Activated CD8-positive, alpha-beta memory T cell treated with anti-CD3 and anti-CD28 coated beads, Interleukin-2, amount 50 U/mL, for 24 hours (primary cell): ENCODE data around the gene SERPINA12.

Experiments used
- DNase-seq: peaks from one replicate; pipeline ENCODE4 v3.0.0-alpha.2; 2020; ENCODE audit errors: extremely low read depth

The SERPINA12 gene, protein sequence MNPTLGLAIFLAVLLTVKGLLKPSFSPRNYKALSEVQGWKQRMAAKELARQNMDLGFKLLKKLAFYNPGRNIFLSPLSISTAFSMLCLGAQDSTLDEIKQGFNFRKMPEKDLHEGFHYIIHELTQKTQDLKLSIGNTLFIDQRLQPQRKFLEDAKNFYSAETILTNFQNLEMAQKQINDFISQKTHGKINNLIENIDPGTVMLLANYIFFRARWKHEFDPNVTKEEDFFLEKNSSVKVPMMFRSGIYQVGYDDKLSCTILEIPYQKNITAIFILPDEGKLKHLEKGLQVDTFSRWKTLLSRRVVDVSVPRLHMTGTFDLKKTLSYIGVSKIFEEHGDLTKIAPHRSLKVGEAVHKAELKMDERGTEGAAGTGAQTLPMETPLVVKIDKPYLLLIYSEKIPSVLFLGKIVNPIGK

DNA sequence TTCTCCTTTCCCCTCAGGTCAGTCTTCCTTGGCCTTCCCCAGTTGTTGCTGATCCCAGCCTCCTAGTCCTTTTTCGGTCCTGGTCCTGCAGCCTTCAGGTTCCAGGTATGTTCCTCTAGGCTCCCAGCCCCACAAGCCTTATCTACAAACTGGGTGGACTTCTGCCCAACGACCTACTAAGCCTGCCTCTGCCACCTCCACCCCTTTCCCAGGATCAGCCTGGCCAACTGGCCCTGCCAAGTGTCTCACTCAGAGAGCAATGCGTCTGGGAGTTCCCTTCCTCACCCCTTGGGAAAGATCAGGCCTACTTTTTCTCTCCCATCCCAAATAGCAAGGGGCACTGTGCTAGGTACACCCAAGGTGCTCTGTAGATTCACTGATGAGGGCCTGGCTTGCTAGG is at the start of gene SERPINA12:
TSS of gene SERPINA12 (minus strand) at position 114 of the 400 bp plus-strand sequence. CDS start 11,072 bp downstream, outside the sequence.
- DNase-seq: no peak

DNA sequence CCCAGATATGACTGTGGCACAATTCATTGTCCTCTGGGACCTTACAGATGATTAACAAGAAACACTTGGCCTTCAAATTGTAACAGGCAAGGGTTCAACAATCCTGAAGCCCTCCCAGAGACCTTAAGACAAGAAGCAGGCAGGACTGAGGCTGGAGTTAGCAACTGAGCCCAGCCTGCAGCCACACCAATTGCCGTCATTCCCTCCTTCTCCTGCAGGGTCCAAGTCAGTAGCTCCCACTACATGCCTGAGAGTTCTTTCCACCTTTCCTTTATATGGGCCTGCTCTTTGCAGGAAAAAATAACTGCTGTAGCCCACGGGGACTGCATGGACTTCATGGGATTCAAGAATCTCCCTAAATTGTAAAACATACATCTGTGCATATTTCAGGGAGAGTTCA is 49.6 kb upstream of the SERPINA12 start:
- no peak for DNase-seq

DNA sequence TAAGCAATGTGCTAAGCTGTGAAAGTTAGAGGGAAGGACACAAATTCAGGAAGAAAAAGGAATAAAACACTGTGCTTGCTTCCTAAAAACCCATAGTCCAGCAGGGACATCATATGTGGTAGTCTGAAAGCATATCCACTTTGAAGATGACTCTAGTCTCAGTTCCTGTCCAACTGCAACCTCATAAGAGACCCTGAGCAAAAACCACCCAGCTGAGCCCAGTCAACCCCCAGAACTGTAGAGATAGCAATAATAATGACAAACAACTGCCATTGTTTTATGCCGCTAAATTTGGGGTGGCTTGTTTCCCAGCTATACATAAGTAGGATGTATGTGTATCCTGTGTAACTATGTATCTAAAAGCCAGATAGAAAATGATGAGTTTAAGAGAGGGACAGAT is 48.1 kb upstream of the SERPINA12 start:
- no peak for DNase-seq

DNA sequence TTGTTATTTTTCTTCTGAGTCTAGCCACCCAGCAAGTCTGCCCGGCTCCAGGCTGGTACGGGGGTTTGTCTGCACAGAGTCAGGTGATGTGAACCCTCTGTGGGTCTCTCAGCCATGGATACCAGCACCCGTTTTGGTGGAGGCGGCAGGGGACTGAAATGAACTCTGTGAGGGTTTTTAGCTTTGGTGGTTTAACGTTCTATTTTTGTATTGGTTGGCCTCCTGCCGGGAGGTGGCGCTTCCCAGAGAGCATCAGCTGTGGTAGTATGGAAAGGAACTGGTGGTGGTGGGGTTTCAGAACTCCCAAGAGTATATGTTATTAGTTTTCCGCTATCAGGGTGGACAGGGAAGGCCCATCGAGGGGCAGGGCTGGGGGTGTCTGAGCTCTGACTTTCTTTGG is 46.7 kb upstream of the SERPINA12 start:
- no peak for DNase-seq

DNA sequence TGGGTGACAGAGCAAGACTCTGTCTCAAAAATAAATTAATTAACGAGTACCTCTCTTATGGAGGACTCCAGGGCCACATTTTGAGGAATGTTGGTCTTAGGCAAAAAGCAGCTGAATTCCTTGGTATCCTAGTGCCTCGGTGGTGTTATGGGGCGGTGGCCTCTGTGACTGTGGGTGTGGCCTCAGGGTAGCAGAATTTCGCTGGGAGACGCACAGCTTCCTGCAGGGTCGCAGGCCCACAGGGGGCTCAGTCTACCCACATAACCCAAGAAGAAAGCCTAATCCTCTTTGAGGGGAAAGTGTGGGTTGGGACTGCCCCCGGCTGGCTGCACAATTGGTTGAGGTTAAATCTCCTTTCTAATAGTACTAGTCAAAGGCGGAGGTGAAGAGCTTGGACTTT is 40.8 kb upstream of the SERPINA12 start:
- DNase-seq: no peak

DNA sequence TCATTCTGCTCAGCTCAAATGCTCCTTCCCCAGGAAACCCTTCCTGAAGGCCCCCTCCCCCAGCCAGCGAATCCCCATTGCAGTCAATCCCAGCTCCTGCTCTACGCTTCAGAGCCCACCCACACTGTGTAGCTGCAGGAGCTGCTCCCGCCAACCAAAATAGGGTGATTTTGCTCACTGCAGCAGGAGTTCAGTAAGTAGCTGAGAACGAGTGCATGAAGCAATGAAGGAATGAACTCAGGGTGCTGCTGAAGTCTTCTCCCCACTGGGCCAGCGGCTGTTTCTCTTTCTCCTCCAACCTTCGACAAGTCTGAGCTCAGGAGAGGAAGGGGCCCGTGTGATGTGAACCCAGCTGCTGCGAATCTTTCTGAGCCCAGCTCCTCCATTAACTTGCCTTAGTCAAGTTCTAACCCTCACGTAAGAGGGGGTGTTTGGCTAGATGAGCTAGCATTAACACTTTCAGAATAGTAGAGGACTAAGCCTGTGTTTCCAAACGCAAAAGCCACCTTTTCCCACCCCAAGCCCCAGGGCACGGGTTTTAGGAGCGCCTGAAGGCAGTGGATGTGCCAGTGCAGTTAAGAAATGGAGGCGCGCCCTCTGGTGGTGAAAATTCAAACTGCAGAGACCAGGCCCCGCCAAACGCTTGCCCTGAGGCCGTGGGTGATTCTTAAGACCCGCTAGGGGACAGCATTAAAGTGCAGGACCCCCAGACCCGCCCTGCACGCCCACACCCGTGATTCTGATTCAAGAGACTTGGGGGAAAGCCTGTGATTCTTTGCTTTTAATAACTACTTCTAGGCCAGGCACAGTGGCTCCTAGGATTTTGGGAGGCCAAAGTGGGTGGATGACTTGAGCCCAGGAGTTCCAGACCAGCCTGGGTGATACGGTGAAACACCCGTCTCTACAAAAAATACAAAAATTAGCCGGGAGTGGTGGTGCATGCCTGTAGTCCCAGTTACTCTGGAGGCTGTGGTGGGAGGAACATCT is 40.0 kb upstream of the SERPINA12 start:
- DNase-seq: peak; percentile 42

DNA sequence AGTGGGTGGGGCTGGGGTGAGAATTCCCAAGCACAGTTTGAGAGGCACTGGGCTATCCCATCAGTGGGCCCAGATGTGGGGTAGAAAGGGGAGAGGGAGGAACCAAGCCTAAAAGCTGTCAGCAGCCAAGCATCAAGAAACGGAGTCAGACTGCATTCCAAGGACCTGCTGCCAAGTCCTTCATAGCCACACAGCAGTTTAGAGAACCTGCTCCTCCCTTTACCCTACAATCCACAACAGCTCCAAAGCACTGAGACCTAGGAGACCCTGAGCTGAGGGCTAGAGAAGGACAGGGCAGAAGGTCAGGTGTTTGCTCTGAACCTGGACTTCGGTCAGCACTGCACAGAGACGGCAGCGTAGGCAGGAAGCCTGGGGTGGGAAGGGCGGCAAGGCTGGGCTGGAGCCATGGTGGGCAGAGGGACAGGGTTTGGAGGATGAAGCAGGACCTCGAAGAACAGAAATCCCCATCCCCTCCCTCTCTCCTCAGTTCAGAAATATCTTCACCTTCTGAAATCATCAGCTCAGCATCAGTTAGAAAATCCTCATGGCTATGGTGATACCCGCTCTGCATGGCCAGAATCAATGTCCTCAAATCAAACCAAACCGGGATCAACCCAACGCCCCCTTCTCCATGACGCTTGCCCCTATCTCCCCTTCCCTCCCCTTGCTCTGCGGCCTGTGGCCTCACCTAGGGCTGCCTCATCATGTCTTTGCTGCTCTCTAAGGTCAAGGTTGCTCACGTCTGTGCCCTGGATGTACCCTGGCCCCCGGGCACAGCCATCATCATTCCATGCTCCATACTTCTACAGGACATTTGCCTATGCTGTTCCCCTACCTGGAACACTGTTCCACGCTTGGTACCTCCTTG is 39.1 kb upstream of the SERPINA12 start:
- no peak for DNase-seq

DNA sequence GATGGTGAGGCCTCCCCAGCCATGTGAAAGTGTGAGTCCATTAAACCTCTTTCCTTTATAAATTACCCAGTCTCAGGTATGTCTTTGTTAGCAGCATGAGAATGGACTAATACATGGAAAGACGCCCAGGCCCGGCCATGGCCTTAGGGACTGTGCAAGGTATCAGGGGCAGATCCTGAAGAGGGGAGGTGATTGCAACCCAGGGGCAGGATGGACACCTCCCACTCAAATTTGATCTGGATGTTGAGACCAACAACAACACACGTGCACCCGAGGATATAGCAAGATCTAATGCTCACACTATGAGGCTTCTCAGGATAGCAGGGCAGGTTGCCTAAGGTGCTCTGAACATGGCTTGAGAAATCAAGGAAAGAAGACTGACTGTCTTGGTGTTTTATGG is 38.5 kb upstream of the SERPINA12 start:
- no peak for DNase-seq

DNA sequence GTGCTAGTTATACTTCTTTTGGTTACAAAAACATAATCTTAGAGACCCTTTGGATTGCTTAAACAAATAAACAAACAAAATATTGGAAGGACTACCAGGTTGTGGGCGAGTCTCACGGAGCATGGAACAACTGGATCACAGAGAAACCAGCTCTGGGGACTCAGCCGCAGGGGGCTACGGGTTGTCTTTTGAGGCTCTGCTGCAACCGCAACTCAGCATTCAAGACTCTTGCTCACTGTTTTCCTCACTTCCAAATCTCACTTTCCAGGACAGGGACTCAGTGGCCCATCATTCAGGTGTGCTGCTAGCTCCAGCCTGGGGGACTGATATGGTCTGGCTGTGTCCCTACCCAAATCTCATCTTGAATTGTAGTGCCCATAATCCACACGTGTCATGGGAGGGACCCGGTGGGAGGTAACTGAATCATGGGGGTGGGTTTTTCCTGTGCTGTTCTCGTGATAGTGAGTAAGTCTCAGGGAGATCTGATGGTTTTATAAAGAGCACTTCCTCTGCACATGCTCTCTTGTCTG is 37.9 kb upstream of the SERPINA12 start:
- no peak for DNase-seq

DNA sequence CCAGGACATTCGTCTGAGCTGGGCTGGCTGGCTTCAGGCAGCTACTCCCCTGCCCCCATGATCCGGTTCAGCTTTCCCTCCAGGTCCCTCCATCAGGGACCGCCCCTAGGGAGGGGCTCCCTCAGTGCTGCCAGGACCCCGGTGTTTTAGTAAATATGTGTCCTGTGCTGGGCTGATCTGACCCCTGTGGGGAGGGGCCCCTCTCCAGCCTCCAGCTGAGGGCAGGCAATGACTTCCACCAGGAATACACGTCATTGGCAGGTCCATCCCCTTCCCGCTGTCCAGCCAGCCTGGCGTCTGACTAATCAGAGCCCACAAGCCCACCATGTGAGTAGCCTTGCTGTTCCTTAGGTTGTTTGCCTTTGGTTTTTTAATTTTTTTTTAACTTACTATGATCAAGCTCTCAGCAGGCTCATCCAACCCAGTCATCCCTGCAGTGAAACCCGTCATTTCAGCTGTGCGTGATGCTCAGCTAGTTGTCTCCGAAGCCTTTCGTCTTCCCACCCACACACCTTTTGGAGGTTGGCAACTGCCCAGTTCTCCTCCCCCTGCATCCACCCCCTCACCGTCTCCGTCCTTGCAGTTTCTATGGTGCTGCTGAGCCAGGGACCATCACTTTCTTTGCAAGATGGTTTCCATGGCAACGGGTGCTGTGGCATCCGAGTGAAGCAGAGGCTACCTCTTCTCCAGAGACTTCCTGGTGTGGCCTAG is 36.0 kb upstream of the SERPINA12 start:
- no peak for DNase-seq

DNA sequence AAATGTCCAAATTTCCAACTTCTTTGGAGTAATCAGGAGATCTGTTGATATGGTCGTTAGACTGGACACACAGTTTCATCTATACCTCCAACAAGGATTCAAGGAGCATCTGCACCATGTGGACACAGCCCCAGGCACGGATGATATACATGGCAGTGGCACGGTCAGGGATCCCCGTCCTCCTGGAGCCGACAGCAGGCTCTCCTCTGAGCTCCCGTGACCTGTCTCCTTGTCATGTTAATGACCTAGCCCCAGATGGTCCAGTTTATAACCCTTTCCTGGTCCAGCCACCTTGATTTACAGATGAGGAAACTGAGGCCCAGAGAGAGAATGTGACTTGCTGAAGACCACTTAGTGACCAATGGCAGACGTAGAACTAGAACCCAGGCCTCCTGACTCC is 35.5 kb upstream of the SERPINA12 start:
- no peak for DNase-seq

DNA sequence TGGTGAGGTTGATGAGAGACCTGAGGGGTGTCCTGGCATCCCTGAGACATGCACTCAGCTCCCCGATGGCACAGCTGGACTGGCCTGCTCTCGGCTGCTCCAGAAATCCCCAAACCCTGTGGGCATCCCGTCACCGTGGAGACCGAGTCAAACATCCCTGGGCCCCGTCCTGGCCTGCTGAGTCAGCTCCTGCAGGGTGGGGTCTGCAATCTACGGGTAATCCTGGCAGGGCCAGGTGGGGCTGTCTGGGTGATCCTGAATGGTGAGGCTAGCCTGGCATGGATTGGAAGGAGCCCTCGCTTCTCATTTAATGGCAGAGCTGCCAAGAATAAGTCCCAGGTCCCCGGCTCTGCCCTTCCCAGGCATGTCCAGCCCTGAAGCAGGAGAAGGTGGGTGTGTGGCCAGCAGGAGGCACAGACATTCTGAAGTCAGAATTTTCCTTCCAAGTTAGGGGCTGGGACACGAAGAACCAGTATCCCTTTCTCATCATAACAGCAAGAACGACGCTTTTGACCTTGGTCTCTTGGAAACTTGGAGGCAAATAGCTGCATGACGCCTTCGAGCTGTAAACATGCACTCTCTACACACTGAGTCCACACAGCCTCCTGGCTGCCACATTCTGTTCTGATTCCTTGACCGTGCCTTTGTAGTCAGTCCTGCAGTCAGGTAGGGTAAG is 34.3 kb upstream of the SERPINA12 start:
- DNase-seq: no peak

DNA sequence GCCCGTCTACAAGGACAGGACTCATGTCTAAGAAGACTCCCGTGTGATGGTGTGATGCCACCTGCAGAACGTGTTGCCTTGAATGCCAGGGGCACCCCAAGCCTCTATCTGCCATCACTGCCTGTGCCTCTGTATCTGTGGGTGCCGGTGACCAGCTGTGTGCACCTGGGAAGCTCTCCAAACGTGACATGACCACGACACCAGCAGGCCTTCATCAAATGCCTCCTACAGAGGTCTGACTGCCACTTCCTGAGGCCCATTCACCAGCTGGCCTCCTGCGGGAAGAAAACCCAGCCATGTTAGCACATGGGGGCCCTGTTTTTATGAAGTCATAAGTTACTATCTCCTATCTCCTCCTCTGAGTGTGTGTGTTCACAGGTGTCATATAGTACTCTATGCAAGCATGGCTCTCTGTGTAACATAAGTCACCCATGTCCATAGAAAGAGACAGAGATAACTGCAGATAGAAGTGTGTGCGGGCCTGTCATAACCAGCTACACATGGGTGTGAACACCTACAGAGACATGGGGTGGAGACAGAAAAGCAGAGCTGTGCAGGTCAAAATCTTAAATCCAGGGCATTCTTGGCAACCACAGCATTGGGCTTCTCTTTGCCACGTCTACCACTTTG is 33.7 kb upstream of the SERPINA12 start:
- DNase-seq: no peak

DNA sequence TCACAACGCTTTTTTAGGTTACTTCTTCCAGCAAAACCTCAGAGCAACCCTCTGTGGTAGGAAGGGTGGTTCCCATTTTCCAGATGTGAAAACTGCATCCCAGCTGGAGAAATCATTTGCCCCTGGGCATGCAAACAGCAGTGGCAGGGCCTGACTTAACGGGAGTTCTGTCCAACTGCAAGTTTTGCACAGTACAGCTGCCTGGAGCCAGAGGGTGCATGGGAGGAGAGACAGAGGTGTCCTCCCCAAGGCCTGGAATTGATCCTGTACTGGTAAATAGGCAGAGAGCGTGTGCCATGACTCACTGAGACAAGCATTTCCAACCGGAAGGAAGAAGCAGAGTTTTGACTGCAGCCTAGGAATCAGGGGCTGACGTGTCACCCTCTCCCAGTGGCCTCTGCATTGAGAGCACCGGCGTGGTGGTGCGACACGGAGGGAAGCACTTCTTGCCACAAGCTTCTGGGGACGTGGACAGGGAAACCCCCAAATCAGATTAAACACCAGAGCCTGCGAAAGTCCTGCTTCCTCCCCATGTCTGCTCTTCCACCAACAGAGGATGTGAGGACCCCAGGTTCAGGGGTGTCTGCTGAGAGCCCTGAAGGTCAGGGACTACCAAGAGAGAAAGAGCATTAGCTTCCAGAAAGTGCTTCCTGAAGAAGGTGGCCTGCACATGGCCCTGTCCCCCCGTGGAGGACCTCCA is 33.0 kb upstream of the SERPINA12 start:
- DNase-seq: no peak

DNA sequence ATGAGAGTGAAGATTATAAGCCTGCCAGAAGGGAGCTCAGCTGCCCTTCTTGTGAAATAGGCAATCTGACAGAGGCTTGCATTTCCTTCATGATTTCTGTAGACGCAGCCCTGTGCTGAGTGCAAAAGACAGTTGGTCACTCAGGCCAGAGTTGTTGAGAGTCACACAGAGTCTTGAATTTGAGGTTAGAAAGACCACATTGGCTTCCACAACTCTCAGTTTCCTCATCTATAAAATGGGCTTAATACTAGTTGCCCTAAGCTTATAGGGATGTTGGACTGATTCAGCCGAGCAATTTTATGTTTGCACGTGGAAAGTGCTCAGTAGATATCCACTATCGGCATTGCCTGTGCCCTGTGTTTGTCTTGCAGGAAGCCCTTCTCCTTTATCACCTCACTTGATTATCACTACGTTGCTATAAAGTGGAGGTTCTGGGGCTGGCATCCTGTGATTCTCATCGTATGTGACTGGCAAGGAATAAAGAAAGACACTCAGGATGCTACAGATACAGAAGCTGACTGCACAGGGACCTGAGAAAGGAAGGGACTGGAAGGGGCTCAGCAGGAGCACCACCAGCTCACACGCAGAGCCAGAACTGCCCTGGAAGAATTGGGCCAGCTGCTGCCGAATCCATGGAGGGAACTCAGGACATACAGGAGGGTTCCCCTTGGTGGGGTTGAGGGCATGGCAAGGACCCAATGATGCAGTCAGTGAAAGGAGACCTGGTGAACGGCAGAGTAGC is 32.1 kb upstream of the SERPINA12 start:
- no peak for DNase-seq

DNA sequence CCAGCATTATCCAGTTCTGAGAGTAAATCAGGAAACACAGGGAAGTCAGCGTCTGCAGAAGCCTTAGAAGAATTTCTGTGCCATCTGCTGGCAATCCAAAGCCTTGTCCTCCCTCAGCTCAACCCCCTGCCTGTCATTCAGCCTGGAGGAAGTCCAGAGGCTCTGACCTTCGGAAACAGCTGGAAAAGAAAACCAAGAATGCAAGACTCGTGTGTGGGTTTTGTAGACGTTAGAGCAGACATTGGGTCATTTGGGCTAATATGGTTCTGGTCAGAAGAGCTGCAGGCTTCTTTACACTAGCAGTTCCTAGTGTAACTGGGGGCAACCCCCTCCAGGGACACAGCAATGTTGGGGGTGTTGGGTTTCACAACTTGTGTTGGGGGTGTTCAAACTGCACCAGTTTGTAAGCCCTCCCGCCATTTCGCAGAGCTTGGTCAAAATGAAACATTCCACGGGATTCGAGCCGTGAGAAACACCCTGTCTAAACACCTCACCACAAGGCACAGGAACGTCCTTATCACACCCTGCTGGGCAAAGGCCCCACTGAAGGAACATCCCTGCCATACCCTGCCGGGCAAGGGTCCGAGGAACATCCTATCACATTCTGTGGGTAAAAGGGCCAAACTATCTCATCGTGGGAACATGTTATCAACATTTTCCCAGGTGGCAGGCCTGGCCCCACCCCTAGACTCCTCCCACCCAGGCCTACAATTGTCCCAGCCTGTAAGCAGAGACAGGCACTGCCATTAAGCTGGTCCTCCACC is 30.9 kb upstream of the SERPINA12 start:
- DNase-seq: no peak

DNA sequence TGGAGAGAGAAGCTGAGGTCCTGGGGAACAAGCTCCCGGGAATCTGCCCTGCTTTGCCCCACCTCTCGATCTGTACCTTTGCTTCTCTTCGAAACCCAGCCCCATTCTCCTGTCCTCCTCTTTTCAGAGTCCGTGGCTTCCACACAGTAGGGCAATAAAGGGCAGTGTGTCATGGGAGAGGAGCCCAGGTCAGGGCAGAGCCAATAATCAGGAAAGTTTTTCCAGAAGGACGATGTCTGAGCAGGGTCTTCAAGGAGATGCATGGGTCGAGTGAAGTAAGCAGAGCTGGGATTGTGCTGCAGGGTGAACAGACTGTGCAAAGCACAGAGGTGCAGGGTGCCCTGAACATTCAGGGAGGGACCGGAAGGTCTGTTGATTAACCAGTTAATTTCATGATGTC is 29.9 kb upstream of the SERPINA12 start:
- DNase-seq: no peak
